NCI-H524 treated with DMSO at 0.1 percent for 48 hours (cell line): ENCODE measurements around the gene TRPM3.

ENCODE experiments used
- DNase-seq: peaks from one replicate; lab custom pipeline; 2025; lab: John Stamatoyannopoulos, UW

TRPM3 gene

GRCh38 chr9:71097671-71098070, 23.8 kb downstream of the TRPM3 start:
- DNase-seq = no peak

GRCh38 chr9:71096421-71097108, 24.9 kb downstream of the TRPM3 start:
- DNase-seq = no peak

DNA sequence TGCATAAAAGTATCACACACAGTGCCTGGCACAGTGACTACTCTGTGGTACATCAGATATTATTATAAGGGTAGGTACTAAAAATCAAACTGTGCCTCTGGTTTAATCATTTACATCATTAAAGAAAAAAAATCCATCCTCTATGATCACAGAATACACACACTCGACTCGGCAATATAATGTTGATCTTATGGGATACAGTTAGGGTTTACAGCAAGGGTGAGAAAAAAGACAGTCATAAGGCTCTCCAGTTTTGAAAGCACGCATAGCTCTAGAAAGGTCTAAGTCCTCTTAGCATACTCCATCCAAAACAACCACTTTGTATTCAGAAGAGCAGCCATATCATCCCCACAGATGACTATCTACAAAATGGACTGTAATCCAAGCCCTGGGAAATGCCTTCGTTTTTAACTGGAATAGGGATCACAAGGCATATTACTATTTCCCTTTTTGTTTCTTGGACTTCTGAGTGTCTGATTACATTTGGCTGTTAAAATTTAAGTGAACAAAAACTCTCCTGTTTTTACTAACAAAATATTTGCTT, 26.6 kb downstream of the TRPM3 start:
- no peak for DNase-seq

GRCh38 chr9:71090896-71091295, 30.5 kb downstream of the TRPM3 start:
- DNase-seq = no peak

GRCh38 chr9:71079451-71079850, 42.0 kb downstream of the TRPM3 start:
- no peak for DNase-seq

DNA sequence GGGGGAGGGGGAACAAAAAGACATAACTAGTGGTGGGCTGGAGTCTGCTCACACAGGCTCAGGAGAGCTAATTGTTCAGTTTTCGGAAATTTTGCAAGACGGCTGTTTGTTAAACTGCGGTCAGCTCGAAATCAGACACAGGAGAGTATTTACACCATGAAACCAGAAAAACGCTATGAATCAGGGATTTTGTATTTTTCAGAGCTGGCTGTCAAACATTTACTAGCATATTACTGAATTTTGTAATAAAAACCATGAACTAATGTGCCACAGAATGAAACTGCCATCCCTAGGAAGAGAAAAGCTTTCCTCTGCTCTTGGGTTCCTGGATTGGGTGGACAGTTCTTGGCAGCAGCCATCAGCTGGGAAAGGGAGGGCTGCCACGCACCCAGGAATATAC, 45.3 kb downstream of the TRPM3 start:
- no peak for DNase-seq

GRCh38 chr9:71073494-71073893, 47.9 kb downstream of the TRPM3 start:
- DNase-seq = no peak

DNA sequence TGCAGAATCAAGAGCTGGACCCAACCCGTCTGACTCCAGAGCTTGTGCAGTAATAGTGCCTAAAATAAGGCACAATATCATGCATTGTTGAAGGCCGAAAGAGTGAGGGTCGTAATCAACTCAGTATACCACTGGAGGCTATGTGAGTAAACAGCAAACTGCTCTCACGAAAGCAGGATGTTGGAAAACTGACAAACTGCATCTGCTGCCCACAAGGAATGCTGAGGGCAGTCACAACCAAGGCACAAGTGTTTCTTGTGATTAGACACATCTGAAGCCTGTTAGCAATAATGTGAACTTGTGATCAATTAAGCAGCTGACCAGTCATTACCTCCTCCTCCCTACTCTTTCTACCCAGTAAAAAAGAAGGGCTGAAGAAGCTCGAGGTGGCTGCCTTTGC, 48.8 kb downstream of the TRPM3 start:
- DNase-seq = no peak

DNA sequence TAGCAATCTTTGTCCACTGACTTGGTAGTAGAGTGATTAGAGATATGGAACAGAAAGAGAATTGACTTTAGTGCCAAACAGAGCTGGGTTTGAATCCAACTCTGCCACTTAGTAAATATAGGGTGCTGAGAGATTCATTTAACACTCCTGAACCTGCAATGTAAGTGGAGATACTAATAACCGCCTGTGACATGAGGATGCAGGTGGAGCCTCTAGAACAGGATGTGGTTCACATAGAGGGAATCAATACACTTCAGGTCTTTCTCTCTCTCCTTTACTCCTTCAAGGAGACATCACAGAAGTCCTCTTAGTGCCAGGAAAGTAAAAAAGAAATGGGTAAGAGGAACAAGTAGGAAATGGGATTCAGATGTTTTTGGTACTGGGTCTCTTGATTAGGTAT, 49.8 kb downstream of the TRPM3 start:
- DNase-seq = no peak

DNA sequence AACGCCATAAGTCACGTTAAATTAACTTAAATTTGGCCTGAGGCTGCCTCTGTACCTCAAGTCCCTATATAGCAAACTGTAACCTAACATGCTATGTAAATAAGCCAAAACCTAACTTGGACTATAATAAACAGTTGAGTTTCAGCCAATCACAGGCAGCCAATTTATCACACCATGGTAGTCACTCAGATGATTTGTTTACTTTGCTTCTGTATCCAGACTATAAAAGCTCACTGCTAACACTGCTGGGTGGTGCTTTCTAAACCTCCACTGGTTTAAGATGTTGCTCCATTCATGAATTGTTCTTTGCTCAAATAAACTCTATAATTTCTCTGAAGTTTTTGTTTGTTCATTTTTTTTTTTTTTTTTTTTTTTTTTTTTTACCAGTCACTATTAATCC, 62.8 kb downstream of the TRPM3 start:
- DNase-seq = no peak

DNA sequence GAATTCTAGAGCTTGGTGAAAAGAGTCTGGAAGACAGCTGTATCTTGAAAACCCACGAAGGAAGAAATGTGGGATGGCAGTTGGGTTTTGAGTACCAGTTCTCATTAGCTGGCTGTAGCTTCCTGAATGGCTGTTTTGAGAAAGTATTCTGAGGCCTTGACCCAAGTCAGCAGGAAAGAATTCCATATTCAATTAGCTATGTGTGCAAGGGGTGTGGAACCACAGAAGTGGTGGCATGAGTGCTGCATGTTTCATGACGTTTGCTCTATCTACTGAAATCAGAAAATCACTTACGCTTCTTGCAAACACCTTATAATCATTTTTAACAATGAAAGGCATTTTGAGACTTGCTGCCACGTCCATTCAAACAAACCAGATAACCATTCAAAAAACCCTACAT, 69.1 kb downstream of the TRPM3 start:
- no peak for DNase-seq

DNA sequence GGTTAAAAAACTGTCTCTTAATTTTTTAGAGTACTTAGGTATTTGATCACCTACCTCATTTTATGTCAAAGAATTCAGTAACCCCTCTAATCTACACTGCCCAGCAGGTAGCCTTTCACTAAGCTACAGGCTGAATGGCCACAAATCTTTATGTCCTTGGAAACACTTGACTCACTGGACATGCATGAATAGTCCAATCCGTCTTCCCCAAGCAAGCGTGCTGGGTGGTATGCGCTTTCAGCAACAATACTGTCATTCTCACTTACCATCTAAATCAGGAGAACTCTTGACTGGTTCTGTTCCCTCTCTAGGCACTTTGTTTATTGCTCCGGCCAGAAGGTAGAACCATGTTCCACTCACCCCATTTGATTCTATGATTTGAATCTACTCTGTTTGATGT, 73.1 kb downstream of the TRPM3 start:
- DNase-seq = no peak

DNA sequence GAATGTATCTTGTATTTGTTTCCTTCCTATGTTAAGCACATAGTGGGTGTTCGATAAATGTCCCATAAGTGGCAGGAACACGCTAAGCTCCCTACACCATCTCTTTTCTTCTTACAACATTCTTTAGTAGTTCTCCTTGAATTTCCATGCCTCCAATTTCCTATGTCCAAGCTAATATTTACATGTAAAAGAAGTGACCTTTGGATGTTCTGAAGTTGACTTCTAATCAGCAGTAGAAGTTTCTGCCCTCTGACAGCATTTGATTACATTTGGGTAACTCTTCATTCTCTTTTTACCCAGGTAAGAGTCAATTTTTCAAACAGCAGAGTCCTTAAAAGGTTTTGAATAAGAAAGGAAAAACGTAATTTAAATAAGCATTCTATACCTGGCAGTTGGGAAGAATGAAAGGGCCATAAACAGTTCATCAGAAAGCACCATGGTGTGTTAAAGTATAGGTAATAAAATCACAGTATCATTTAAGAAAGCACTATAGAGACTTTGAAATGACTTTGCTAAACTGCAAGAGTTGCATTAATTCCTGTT, 78.9 kb downstream of the TRPM3 start:
- DNase-seq = no peak

DNA sequence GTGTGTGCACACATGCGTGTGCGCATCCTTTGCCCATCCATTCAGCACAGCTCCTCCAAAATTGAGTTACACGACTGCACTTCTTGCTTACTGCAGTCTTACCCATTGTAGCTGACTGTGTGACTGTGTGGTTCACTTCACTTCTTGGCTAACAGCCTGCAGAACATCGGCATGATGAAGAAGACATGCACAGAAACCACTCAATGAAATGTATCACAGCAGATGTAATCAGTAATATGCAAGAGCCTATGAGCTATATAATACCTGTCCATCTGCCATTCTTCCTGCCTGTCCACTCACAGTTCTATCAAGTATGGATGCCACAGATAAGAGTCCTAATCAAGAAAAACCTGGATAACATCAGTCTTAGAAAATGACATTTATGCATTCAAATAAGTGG, 83.9 kb downstream of the TRPM3 start:
- DNase-seq = peak; percentile 16

DNA sequence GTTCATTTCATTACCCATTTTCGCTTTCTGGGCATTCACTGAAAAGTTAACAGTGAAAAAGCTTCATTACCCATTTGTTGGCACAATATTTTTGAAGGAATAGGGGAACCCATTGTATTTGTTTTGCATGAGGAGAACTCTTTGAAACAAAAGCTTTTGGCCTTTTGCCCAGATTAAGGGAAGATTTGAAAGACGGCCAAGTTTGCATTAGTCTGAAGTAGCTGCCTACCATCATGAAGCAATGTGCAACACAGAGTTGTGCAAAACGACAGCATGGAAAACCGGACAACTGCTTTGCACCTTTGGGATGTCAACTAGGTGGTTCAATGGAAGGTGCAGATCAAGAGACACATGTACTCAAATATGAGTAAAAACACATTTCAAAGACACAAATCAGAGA, 84.9 kb downstream of the TRPM3 start:
- DNase-seq = no peak

- no peak for DNase-seq
Observed at GRCh38 chr9:71032779-71033178, 88.6 kb downstream of the TRPM3 start.

- DNase-seq = no peak
Observed at GRCh38 chr9:71025728-71026127, 95.7 kb downstream of the TRPM3 start.

- no peak for DNase-seq
Observed at GRCh38 chr9:71025201-71025600, 96.2 kb downstream of the TRPM3 start.

DNA sequence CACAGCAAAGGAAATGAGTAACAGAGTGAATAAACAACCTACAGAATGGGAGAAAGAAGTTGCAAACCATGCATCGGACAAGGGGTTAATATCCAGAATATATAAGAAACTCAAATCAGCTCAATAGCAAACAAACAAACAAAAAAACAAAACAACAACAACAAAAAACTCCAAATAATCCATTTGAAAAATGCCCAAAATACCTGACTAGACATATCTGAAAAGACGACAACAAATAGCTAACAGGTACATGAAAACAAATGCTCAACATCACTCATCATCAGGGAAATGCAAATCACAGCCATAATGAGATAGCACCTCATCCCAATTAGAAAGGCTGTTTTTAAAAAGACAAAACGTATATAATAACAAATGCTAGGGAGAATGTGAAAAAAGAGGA, 111.2 kb downstream of the TRPM3 start:
- no peak for DNase-seq

- no peak for DNase-seq
Observed at GRCh38 chr9:71005456-71005855, 116.0 kb downstream of the TRPM3 start.

GRCh38 chr9:71004196-71004595, 117.2 kb downstream of the TRPM3 start:
- DNase-seq = no peak

DNA sequence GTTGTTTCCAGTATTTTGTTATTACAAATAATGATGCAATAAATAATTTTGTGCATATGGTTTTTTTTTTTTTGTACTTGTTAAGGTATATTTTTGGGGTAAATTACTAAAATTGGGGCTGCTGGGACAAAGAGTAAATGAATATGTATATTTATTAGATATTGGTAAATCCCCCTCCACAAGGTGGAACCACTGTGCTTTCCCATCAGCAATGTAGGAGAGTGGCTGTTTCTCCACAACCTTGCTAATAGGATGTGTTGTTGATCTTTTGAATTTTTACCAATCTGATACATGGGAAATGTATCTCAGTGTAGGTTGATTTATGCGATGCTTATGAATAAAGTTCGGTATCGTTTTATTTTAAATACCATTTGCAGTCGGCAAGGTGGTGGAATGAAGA, 118.1 kb downstream of the TRPM3 start:
- no peak for DNase-seq

GRCh38 chr9:71001780-71002386, 119.5 kb downstream of the TRPM3 start:
- DNase-seq = no peak

GRCh38 chr9:70998962-70999361, 122.5 kb downstream of the TRPM3 start:
- no peak for DNase-seq
